HepG2 (cell line): ENCODE results near the gene FHIT. TPM values are rescaled to one million over a fixed set of nuclear protein-coding genes. Genes with fewer than 3 reads are reported as not detected.
A peak's percentile ranks its signal among the peaks of the same experiment; 100 is the strongest.

Experiments
- ARID3A ChIP-seq: IDR thresholded peaks from 2 replicates; pipeline ENCODE4 v1.6.1; 2012; ENCODE audit warnings: low read depth, low read length, improper control_type of control experiment
- CREM ChIP-seq, 2 experiments: sonication (generic) in 1 of 2; formaldehyde crosslinking in 1 of 2; IDR thresholded peaks; 2 replicates each; pipeline versions ENCODE4 v1.4.0 to v1.6.1; 2016 to 2020; ENCODE audit warnings: antibody characterized with exemption in 1 of 2, mild to moderate bottlenecking in 1 of 2, missing genetic modification reagents in 1 of 2
- PAXIP1 ChIP-seq: sonication (generic); formaldehyde crosslinking; conservative IDR thresholded peaks from 2 replicates; pipeline ENCODE4 v1.4.0; 2020; ENCODE audit warnings: mild to moderate bottlenecking, missing genetic modification reagents, moderate library complexity
- POGZ ChIP-seq: sonication (generic); formaldehyde crosslinking; IDR thresholded peaks from 2 replicates; pipeline ENCODE4 v1.4.0; 2020; ENCODE audit warnings: mild to moderate bottlenecking, missing genetic modification reagents
- PRPF4 ChIP-seq: fragments of 200-400 bp; formaldehyde crosslinking; IDR thresholded peaks from 2 replicates; pipeline ENCODE4 v1.6.1; 2016; ENCODE audit warnings: low read length, low read depth; ENCODE audit not compliant: poor library complexity, severe bottlenecking
- SMARCC2 ChIP-seq: fragments of 450-650 bp; IDR thresholded peaks from 2 replicates; pipeline ENCODE4 v1.6.1; 2017; ENCODE audit warnings: antibody characterized with exemption, mild to moderate bottlenecking
- SOX5 ChIP-seq: IDR thresholded peaks from 2 replicates; pipeline ENCODE4 v1.6.1; 2016; ENCODE audit warnings: borderline replicate concordance
- SP1 ChIP-seq, 2 experiments: fragments of 450-650 bp in 1 of 2; sonication (generic) in 1 of 2; formaldehyde crosslinking in 1 of 2; IDR thresholded peaks; 2 replicates each; pipeline versions ENCODE4 v1.4.0 to v1.6.1; 2016 to 2020; ENCODE audit warnings: missing genetic modification reagents in 1 of 2
- THAP9 ChIP-seq: sonication (generic); formaldehyde crosslinking; IDR thresholded peaks from 2 replicates; pipeline ENCODE4; 2020; ENCODE audit warnings: missing genetic modification reagents, mild to moderate bottlenecking, borderline replicate concordance
- ZNF576 ChIP-seq: sonication (generic); formaldehyde crosslinking; IDR thresholded peaks from 2 replicates; pipeline ENCODE4 v1.4.0; 2020; ENCODE audit warnings: mild to moderate bottlenecking, missing genetic modification reagents
- ZNF605 ChIP-seq: sonication (generic); formaldehyde crosslinking; IDR thresholded peaks from 2 replicates; pipeline ENCODE4 v1.8.0; 2022; ENCODE audit warnings: mild to moderate bottlenecking, missing genetic modification reagents
- ZNF609 ChIP-seq: sonication (generic); formaldehyde crosslinking; IDR thresholded peaks from 2 replicates; pipeline ENCODE4 v1.4.0; 2020; ENCODE audit warnings: mild to moderate bottlenecking, missing genetic modification reagents, borderline replicate concordance
- polyA plus RNA-seq, 8 experiments: library from polyadenylated mRNA; depleted of rRNA in 3 of 8; stranded (reverse) in 7 of 8; unstranded in 1 of 8; fragments of >200 nt; fragmentation: Illumina TruSeq in 4 of 8; extraction: Trizol in 4 of 8; gene quantifications; 2 replicates each; pipeline versions ENCODE4 v1.2.1 to v1.2.3, GENCODE V29; 2011 to 2016; ENCODE audit warnings: low read depth in 4 of 8, missing spikeins in 1 of 8, mixed read lengths in 1 of 8; ENCODE audit not compliant: insufficient read depth in 1 of 8
- total RNA-seq, 5 experiments: library from RNA; depleted of rRNA; stranded (reverse); fragments of >200 nt; fragmentation: Illumina TruSeq; extraction: Trizol; gene quantifications; 2 replicates each; pipeline ENCODE4 v1.2.3, GENCODE V29; 2016; ENCODE audit warnings: low read depth in 1 of 5

Gene FHIT
- total and polyA plus RNA-seq, 2 of the 13 experiments (the other 11 are each of a cell fraction or from before 2014, with no cell fraction given) = 4.0 to 4.6 TPM

- TF ChIP-seq ARID3A = peak; percentile 91
- TF ChIP-seq ZNF576 (CRISPR knock-in tag) = no peak
- TF ChIP-seq PRPF4 = no peak
- TF ChIP-seq POGZ (CRISPR knock-in tag) = peak; percentile 41; the same call in 1 of the 2 replicates
- TF ChIP-seq SOX5 = peak; percentile 93
- peak; percentile 85 for TF ChIP-seq CREM (IDR thresholded peaks at IDR 0.05)
- TF ChIP-seq CREM (CRISPR knock-in tag; IDR thresholded peaks at IDR 0.05) = no peak
- TF ChIP-seq SMARCC2 = peak; percentile 55; the same call in 1 of the 2 replicates
- peak; percentile 97 for TF ChIP-seq ZNF609 (CRISPR knock-in tag)
- TF ChIP-seq THAP9 (CRISPR knock-in tag) = no peak
- no peak for TF ChIP-seq SP1 (IDR thresholded peaks at IDR 0.05)
- TF ChIP-seq SP1 (CRISPR knock-in tag; IDR thresholded peaks at IDR 0.05) = no peak
- TF ChIP-seq PAXIP1 (CRISPR knock-in tag) = peak; percentile 58; the same call in 1 of the 2 replicates
- no peak for TF ChIP-seq ZNF605
Observed at GRCh38 chr3:60967141-60967540, 284.1 kb downstream of the FHIT start (continued).
